ENCODE measurements around the gene BTK.
A peak's percentile ranks its signal among the peaks of the same experiment; 100 is the strongest.

BTK gene

GRCh38 chrX:101385795-101386541 is at the start of gene BTK:
TSS of gene BTK (minus strand) at chrX:101386191. CDS start at chrX:101375284, 10,907 bp downstream.
- no peak for DNase-seq

GRCh38 chrX:101430457-101431078 is 44.6 kb upstream of the BTK start:
- no peak for DNase-seq

GRCh38 chrX:101429934-101430333 is 43.9 kb upstream of the BTK start:
- no peak for DNase-seq

GRCh38 chrX:101427954-101428353 is 42.0 kb upstream of the BTK start:
- no peak for DNase-seq

- DNase-seq = no peak
Observed at GRCh38 chrX:101419489-101419888, 33.5 kb upstream of the BTK start.

- peak; percentile 43 to 52 for DNase-seq
Observed at GRCh38 chrX:101417981-101418841, 32.2 kb upstream of the BTK start.

GRCh38 chrX:101417190-101417589 is 31.2 kb upstream of the BTK start:
- no peak for DNase-seq

- no peak for DNase-seq
Observed at GRCh38 chrX:101416691-101417090, 30.7 kb upstream of the BTK start.

GRCh38 chrX:101415180-101416145 is 29.5 kb upstream of the BTK start:
- no peak for DNase-seq

GRCh38 chrX:101411984-101412383 is 26.0 kb upstream of the BTK start:
- no peak for DNase-seq

GRCh38 chrX:101410461-101410860 is 24.5 kb upstream of the BTK start:
- DNase-seq = no peak

- no peak for DNase-seq
Observed at GRCh38 chrX:101409043-101409442, 23.1 kb upstream of the BTK start.

- DNase-seq = no peak
Observed at GRCh38 chrX:101408532-101408841, 22.5 kb upstream of the BTK start.

- DNase-seq = peak; percentile 84 to 86
Observed at GRCh38 chrX:101407748-101408531, 21.9 kb upstream of the BTK start, which contains the start of the genes GLA and HNRNPH2. TSS of gene GLA (minus strand) at chrX:101407925. CDS start at chrX:101407903, 22 bp downstream. TSS of gene HNRNPH2 (plus strand) at chrX:101408222. CDS start at chrX:101411989, 3,767 bp downstream.

- DNase-seq = no peak
Observed at GRCh38 chrX:101407167-101407747, 21.3 kb upstream of the BTK start.

- DNase-seq = no peak
Observed at GRCh38 chrX:101399825-101400224, 13.8 kb upstream of the BTK start.

- no peak for DNase-seq
Observed at GRCh38 chrX:101398694-101399093, 12.7 kb upstream of the BTK start.

GRCh38 chrX:101397779-101398178 is 11.8 kb upstream of the BTK start:
- no peak for DNase-seq

- DNase-seq = no peak
Observed at GRCh38 chrX:101395789-101396188, 9.8 kb upstream of the BTK start.

- DNase-seq = no peak
Observed at GRCh38 chrX:101394372-101394771, 8.4 kb upstream of the BTK start.

Measured in stimulated activated CD4-positive, alpha-beta T cell treated with anti-CD3 and anti-CD28 coated beads, Interleukin-2, amount 100 ng/mL, for 24 hours (primary cell).